Measurements from ENCODE around the gene THSD7A.

- TF ChIP-seq, protein P1, sequence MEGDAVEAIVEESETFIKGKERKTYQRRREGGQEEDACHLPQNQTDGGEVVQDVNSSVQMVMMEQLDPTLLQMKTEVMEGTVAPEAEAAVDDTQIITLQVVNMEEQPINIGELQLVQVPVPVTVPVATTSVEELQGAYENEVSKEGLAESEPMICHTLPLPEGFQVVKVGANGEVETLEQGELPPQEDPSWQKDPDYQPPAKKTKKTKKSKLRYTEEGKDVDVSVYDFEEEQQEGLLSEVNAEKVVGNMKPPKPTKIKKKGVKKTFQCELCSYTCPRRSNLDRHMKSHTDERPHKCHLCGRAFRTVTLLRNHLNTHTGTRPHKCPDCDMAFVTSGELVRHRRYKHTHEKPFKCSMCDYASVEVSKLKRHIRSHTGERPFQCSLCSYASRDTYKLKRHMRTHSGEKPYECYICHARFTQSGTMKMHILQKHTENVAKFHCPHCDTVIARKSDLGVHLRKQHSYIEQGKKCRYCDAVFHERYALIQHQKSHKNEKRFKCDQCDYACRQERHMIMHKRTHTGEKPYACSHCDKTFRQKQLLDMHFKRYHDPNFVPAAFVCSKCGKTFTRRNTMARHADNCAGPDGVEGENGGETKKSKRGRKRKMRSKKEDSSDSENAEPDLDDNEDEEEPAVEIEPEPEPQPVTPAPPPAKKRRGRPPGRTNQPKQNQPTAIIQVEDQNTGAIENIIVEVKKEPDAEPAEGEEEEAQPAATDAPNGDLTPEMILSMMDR (IDR thresholded peaks at IDR 0.05; ENCODE audit: control extremely low read depth in 1 of 3, insufficient read depth in 1 of 3, low read depth in 1 of 3, low read length in 3 of 3) = no peak
- TF ChIP-seq TEAD4 (IDR thresholded peaks at IDR 0.05; ENCODE audit: low read depth, low read length) (no peak), POLR2A (IDR thresholded peaks at IDR 0.05; ENCODE audit: control extremely low read depth in 1 of 2, low read depth in 2 of 2, low read length in 2 of 2) (no peak), JUN (IDR thresholded peaks at IDR 0.05; ENCODE audit: low read depth, low read length) (no peak), EP300 (IDR thresholded peaks at IDR 0.05; ENCODE audit: borderline replicate concordance in 1 of 2, low read depth in 2 of 2, low read length in 2 of 2) (no peak), SAP30 (IDR thresholded peaks at IDR 0.05; ENCODE audit: insufficient read depth, insufficient replicate concordance, low read length) (no peak), CBX5 (IDR thresholded peaks at IDR 0.05; ENCODE audit: low read depth, low read length) (no peak), POLR2AphosphoS5 (IDR thresholded peaks at IDR 0.05; ENCODE audit: low read depth, low read length) (no peak), EZH2 (IDR thresholded peaks at IDR 0.05; ENCODE audit: low read depth, low read length, severe bottlenecking) (no peak), RNF2 (IDR thresholded peaks at IDR 0.05; ENCODE audit: borderline replicate concordance, low read depth, low read length, missing control alignments, poor library complexity, severe bottlenecking) (no peak), TAF7 (optimal IDR thresholded peaks at IDR 0.05; ENCODE audit: borderline replicate concordance, low read depth, low read length) (no peak)
These were observed 164.2 kb downstream of the THSD7A start for GRCh38 chr7:11667810-11668185.

All from H1 (cell line).